ACC112 (cell line): ENCODE data around the gene LDHAL6B.

Source experiments
- H2AFZ ChIP-seq: fragments of 200-600 bp; sonication (generic); one replicate; pipeline ENCODE4 v1.6.0; 2017; ENCODE audit warnings: antibody characterized with exemption, low read length; ENCODE audit not compliant: unreplicated experiment
- H3K27ac ChIP-seq: fragments of 200-600 bp; sonication (generic); 2 replicates; pipeline ENCODE4 v1.5.1; 2014; ENCODE audit warnings: low read depth, mild to moderate bottlenecking, antibody characterized with exemption, low read length, moderate library complexity
- H3K27me3 ChIP-seq: fragments of 200-600 bp; sonication (generic); 2 replicates; pipeline ENCODE4 v1.6.1; 2014; ENCODE audit warnings: mild to moderate bottlenecking, antibody characterized with exemption, low read length, moderate library complexity, mixed read lengths; ENCODE audit not compliant: insufficient read depth
- H3K36me3 ChIP-seq: fragments of 200-600 bp; sonication (generic); 2 replicates; pipeline ENCODE4 v1.6.1; 2016; ENCODE audit warnings: mild to moderate bottlenecking, antibody characterized with exemption, low read length, moderate library complexity, mixed read lengths; ENCODE audit not compliant: insufficient read depth
- H3K4me1 ChIP-seq: fragments of 200-600 bp; sonication (generic); one replicate; pipeline ENCODE4 v1.6.1; 2016; ENCODE audit warnings: low read length, mixed read lengths; ENCODE audit not compliant: insufficient read depth, unreplicated experiment, control insufficient read depth
- H3K4me3 ChIP-seq: fragments of 200-600 bp; sonication (generic); 2 replicates; pipeline ENCODE4 v1.5.1; 2014; ENCODE audit warnings: mild to moderate bottlenecking, low read depth, low read length
- H3K79me2 ChIP-seq: fragments of 200-600 bp; sonication (generic); one replicate; pipeline ENCODE4 v1.6.0; 2016; ENCODE audit warnings: low read length; ENCODE audit not compliant: control insufficient read depth, unreplicated experiment, insufficient read depth

The LDHAL6B gene

GRCh38 chr15:59221511-59222505 lies 15.2 kb downstream of the LDHAL6B start:
- H2AFZ ChIP-seq: no peak overlapping the region
- no peak overlapping the region for H3K4me3 ChIP-seq

DNA sequence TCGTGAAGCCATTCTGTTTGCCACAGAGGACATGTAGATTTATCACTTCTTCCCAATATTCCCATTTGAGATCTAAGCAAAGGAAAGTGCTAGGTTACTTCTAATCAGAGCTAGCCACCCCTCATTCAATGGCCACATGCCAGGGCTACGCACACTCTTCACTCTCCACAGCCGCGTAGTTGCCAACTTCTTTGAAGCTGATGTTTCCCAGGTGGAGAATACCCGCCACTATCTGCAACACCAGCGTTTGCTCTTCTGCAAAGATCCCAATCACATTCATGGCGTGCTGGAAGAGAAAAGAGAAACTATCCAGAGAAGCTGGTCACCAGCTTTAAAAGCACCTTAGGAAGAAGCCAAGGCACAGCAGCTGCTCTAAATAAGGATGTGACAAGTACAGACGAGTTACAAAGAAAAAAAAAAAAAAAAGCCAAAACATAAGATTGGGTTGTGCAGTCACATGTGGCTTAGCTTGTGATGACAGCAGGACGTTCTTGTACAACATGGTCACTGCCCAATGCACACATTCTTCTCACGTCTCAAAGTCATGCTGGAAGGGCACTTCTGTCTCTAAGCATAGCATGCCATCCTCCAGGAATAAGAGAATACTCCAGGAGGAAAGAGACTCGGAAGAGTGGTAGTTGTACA lies 16.4 kb downstream of the LDHAL6B start:
- no peaks in the 10 kb centered on the region for H3K27me3 ChIP-seq
- H3K4me3 ChIP-seq: no peak overlapping the region
- peak overlapping the region; percentile 86; the same call in 1 of the 2 replicates for H3K27ac ChIP-seq
- peaks cover 23% of the 10 kb centered on the region for H3K4me1 ChIP-seq
- H2AFZ ChIP-seq: no peak overlapping the region
- peaks cover 37% of the 10 kb centered on the region for H3K36me3 ChIP-seq
- no peaks in the 10 kb centered on the region for H3K79me2 ChIP-seq

More at GRCh38 chr15:59221511-59222505, 15.2 kb downstream of the LDHAL6B start:
- Histone ChIP-seq H3K4me1 (peaks cover 23% of the 10 kb centered on the region), H3K79me2 (no peaks in the 10 kb centered on the region), H3K27me3 (no peaks in the 10 kb centered on the region), H3K36me3 (peaks cover 28% of the 10 kb centered on the region), H3K27ac (peak overlapping the region; percentile 86)

DNA sequence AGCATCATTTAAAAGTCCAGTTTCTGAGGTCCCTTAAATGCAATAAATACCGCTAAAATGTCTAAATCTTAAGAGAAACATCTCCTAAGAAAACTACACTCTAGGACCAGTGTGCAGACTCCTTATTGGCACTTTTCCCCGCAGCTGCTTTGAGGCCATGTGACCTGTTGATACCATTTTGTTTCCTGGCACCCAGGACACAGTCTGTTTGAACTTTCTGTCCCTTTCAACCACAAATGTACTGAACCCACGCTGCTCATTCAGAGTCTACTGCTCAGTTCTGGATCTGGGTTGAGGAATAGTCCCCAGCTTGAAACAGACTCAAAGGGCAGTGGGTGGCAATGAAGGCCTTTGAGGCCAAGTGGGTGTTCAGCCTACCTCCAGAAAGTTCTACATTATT lies 17.1 kb downstream of the LDHAL6B start:
- H3K4me3 ChIP-seq: no peak overlapping the region
- H3K36me3 ChIP-seq: peaks cover 40% of the 10 kb centered on the region
- H3K79me2 ChIP-seq: no peaks in the 10 kb centered on the region
- H3K27me3 ChIP-seq: no peaks in the 10 kb centered on the region
- no peak overlapping the region; the same call in 1 of the 2 replicates for H3K27ac ChIP-seq
- H3K4me1 ChIP-seq: peaks cover 23% of the 10 kb centered on the region
- H2AFZ ChIP-seq: no peak overlapping the region

- Histone ChIP-seq H3K79me2 (no peaks in the 10 kb centered on the region), H3K4me3 (no peak overlapping the region), H3K4me1 (peaks cover 23% of the 10 kb centered on the region), H3K27ac (no peak overlapping the region), H2AFZ (no peak overlapping the region), H3K27me3 (no peaks in the 10 kb centered on the region), H3K36me3 (peaks cover 41% of the 10 kb centered on the region)
Measured at GRCh38 chr15:59224474-59224873, 17.8 kb downstream of the LDHAL6B start.

- Histone ChIP-seq H3K4me1 (peaks cover 20% of the 10 kb centered on the region), H3K27ac (no peak overlapping the region), H3K36me3 (peaks cover 40% of the 10 kb centered on the region), H2AFZ (no peak overlapping the region), H3K79me2 (no peaks in the 10 kb centered on the region), H3K27me3 (no peaks in the 10 kb centered on the region), H3K4me3 (no peak overlapping the region)
Measured at GRCh38 chr15:59227021-59227420, 20.4 kb downstream of the LDHAL6B start.

DNA sequence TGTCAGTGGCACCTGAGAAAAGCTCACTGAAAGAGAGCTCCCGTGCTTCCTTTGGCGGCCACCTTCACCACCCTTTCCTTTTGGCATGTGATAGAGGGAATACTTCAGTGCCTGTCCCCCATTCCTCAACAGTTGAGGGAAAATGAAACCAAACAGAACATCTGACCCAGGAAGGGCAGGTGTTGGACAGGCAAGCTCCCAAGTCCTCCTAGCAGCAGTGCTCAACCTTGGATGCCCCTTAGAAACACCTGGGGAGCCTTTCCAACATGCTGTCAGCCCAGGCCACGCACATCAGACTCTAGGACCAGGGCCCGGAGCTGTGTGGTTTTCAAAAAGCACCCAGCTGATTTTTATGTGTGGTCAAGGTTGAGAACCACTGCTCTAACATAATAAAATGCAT lies 22.4 kb downstream of the LDHAL6B start:
- H3K4me1 ChIP-seq: peaks cover 21% of the 10 kb centered on the region
- no peaks in the 10 kb centered on the region for H3K27me3 ChIP-seq
- H3K79me2 ChIP-seq: no peaks in the 10 kb centered on the region
- H3K27ac ChIP-seq: no peak overlapping the region
- H2AFZ ChIP-seq: no peak overlapping the region
- H3K4me3 ChIP-seq: no peak overlapping the region
- H3K36me3 ChIP-seq: peaks cover 24% of the 10 kb centered on the region

DNA sequence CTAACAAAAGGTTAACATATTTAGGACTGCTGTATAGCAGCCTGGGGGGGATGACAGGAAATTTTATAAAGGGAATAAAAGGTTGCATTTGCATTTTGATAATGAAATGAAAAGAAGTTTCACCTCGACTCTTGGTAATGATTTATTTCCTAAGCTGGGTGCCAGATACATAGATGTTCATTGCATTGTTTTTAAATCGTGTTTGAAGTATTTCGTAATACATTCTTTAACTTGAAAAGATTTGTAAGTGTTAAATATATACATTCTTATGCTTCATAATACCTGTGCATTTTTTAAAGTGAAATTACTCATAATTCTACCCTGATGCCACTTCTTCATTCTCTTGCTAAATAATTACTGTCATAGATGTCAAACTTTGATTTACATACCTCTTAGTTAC lies 22.8 kb downstream of the LDHAL6B start:
- Histone ChIP-seq H3K36me3 (peaks cover 21% of the 10 kb centered on the region), H3K4me1 (peaks cover 17% of the 10 kb centered on the region), H3K4me3 (no peak overlapping the region), H3K27me3 (no peaks in the 10 kb centered on the region), H3K79me2 (no peaks in the 10 kb centered on the region), H3K27ac (no peak overlapping the region), H2AFZ (no peak overlapping the region)

- Histone ChIP-seq H3K4me1 (peaks cover 15% of the 10 kb centered on the region), H3K4me3 (no peak overlapping the region), H3K79me2 (no peaks in the 10 kb centered on the region), H3K27ac (no peak overlapping the region), H3K36me3 (peaks cover 24% of the 10 kb centered on the region), H3K27me3 (no peaks in the 10 kb centered on the region), H2AFZ (no peak overlapping the region)
Measured at GRCh38 chr15:59230531-59231055, 23.9 kb downstream of the LDHAL6B start.

- no peak overlapping the region for H2AFZ ChIP-seq
- no peaks in the 10 kb centered on the region for H3K79me2 ChIP-seq
- no peaks in the 10 kb centered on the region for H3K27me3 ChIP-seq
- peak overlapping the region; percentile 74 for H3K27ac ChIP-seq
- peak overlapping the region; percentile 37; the same call in 1 of the 2 replicates for H3K4me3 ChIP-seq
- peaks cover 21% of the 10 kb centered on the region for H3K4me1 ChIP-seq
- peaks cover 22% of the 10 kb centered on the region for H3K36me3 ChIP-seq
Measured at GRCh38 chr15:59232476-59232875, 25.8 kb downstream of the LDHAL6B start.

GRCh38 chr15:59236394-59236793 lies 29.8 kb downstream of the LDHAL6B start:
- H3K27me3 ChIP-seq: no peaks in the 10 kb centered on the region
- H3K79me2 ChIP-seq: peaks cover 13% of the 10 kb centered on the region
- H3K4me1 ChIP-seq: peaks cover 32% of the 10 kb centered on the region
- no peak overlapping the region for H3K27ac ChIP-seq
- H3K36me3 ChIP-seq: peaks cover 18% of the 10 kb centered on the region
- H2AFZ ChIP-seq: no peak overlapping the region
- no peak overlapping the region for H3K4me3 ChIP-seq
